Effector memory CD8-positive, alpha-beta T cell (primary cell): ENCODE results near the gene DCP1A.
"Not testable (repeated sequence)": the region's sequence is repeated elsewhere in the genome, so short reads cannot be mapped to it uniquely, and the experiment has no call there.

ENCODE experiments used
- ATAC-seq: fragments of 150-1000 bp; cut with Tn5 transposase; replicated peaks from 2 replicates; pipeline ENCODE4 v1.10.0; 2021; ENCODE audit warnings: mild to moderate bottlenecking, moderate library complexity
- DNase-seq, 3 experiments: peaks; one replicate each; pipeline ENCODE4 v3.0.0; 2021
- H3K27ac Mint-ChIP-seq, 2 donors: one replicate each; pipeline ENCODE4 v1.8.0; 2022; ENCODE audit warnings: mild to moderate bottlenecking in 2 of 2, mixed read lengths in 2 of 2, moderate library complexity in 2 of 2
- H3K27me3 Mint-ChIP-seq, 2 donors: one replicate each; pipeline ENCODE4 v1.8.0; 2022; ENCODE audit warnings: mixed read lengths in 2 of 2
- H3K36me3 Mint-ChIP-seq: one replicate; pipeline ENCODE4 v1.8.0; 2022; ENCODE audit warnings: mild to moderate bottlenecking, moderate library complexity, mixed read lengths; ENCODE audit not compliant: insufficient read depth
- H3K4me1 Mint-ChIP-seq, 2 donors: one replicate each; pipeline ENCODE4 v1.8.0; 2022; ENCODE audit warnings: low read depth in 2 of 2, mixed read lengths in 2 of 2
- H3K4me3 Mint-ChIP-seq, 2 donors: one replicate each; pipeline ENCODE4 v1.8.0; 2022; ENCODE audit warnings: mild to moderate bottlenecking in 2 of 2, mixed read lengths in 2 of 2, moderate library complexity in 2 of 2
- H3K9me3 Mint-ChIP-seq, 2 donors: one replicate each; pipeline ENCODE4 v1.8.0; 2022; ENCODE audit warnings: mixed read lengths in 2 of 2

The DCP1A gene

GRCh38 chr3:53255775-53256703 is 91.3 kb downstream of the DCP1A start, which contains the start of gene TKT:
Gene TKT (minus strand): TSS chr3:53256022. CDS start chr3:53255942, 80 bp downstream.
- ATAC-seq (peak; percentile 78), DNase-seq (peak; percentile 65 to 72 (median 65))
- Mint-ChIP-seq H3K36me3 (peaks cover 3% of the 10 kb centered on the region), H3K4me3 (peak within 1 kb of the TSS; percentile 89 to 92), H3K4me1 (peaks cover 27 to 34% of the 10 kb centered on the region in 2 donors), H3K27me3 (no peaks in the 10 kb centered on the region), H3K9me3 (no peaks in the 10 kb centered on the region), H3K27ac (peak within 1 kb of the TSS; percentile 75 to 89)

- peaks cover 3% of the 10 kb centered on the region for H3K36me3 Mint-ChIP-seq
- H3K27me3 Mint-ChIP-seq, result no peaks in the 10 kb centered on the region
- peak overlapping the region; percentile 89 to 92 for H3K4me3 Mint-ChIP-seq
- H3K27ac Mint-ChIP-seq, result peak overlapping the region; percentile 75 to 89
- no peaks in the 10 kb centered on the region for H3K9me3 Mint-ChIP-seq
- DNase-seq (peak in 2 of 3 experiments; percentile 20 to 30), ATAC-seq (peak; percentile 65)
- peaks cover 30 to 34% of the 10 kb centered on the region in 2 donors for H3K4me1 Mint-ChIP-seq
Measured at GRCh38 chr3:53255423-53255774, 91.9 kb downstream of the DCP1A start.

GRCh38 chr3:53254509-53255422 is 92.6 kb downstream of the DCP1A start:
- peak; percentile 25 to 40 (median 33) for DNase-seq
- peak overlapping the region; percentile 75 to 89 for H3K27ac Mint-ChIP-seq
- peaks cover 3% of the 10 kb centered on the region for H3K36me3 Mint-ChIP-seq
- H3K27me3 Mint-ChIP-seq, result no peaks in the 10 kb centered on the region
- peaks cover 30 to 37% of the 10 kb centered on the region in 2 donors for H3K4me1 Mint-ChIP-seq
- H3K4me3 Mint-ChIP-seq, result peak overlapping the region; percentile 89 to 92
- ATAC-seq, result peak; percentile 53
- H3K9me3 Mint-ChIP-seq, result no peaks in the 10 kb centered on the region

DNA sequence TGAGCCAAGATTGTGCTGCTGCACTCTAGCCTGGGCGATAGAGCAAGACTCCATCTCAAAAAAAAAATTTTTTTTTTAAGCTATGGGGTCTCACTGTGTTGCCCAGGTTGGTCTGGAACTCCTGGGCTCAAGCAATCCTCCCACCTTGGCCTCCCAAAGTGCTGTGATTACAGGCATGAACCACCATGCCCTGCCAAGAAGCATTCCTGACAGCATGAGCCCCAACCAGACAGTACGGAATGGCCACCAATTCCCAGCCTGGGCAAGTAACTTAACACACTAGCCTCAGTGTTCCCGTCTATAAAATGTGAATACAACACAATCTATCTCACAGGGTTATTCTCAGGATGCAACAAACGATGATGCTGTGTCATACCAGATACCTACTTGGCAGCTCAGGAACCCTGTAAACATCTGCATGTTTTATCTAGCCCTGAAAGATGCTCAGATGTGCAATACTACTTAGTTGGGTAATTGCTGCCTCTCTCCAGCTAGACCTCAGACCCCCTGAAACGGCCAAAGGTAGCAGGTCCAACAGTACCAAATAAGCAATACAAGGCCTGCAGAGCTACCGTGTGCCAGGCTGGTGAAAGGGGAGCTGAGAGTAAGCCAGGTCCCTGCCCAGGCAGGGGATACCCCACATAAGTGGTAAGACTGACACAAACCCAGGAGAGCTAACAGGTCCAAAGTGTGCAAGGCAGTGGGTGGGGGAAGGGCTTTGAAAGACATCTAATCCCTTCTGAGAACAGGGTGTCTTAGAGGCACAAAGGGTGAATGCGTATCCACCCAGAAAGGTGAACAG is 93.4 kb downstream of the DCP1A start:
- Mint-ChIP-seq H3K36me3 (peaks cover 3% of the 10 kb centered on the region), H3K9me3 (no peaks in the 10 kb centered on the region), H3K4me3 (peak overlapping the region; percentile 89 to 92), H3K27ac (peak overlapping the region in 1 of 2 donors; percentile 89), H3K27me3 (no peaks in the 10 kb centered on the region), H3K4me1 (peaks cover 30 to 42% of the 10 kb centered on the region in 2 donors)
- ATAC-seq, result no peak
- no peak for DNase-seq

GRCh38 chr3:53252947-53253322 is 94.4 kb downstream of the DCP1A start:
- Mint-ChIP-seq H3K4me1 (peaks cover 32 to 47% of the 10 kb centered on the region in 2 donors), H3K4me3 (peak overlapping the region; percentile 15 to 29)
- H3K27me3 Mint-ChIP-seq, ATAC-seq, DNase-seq, H3K27ac Mint-ChIP-seq, H3K36me3 Mint-ChIP-seq, H3K9me3 Mint-ChIP-seq: not testable (repeated sequence)

GRCh38 chr3:53252096-53252946 is 95.0 kb downstream of the DCP1A start:
- Mint-ChIP-seq H3K27ac (peak overlapping the region in 1 of 2 donors; percentile 57), H3K9me3 (no peaks in the 10 kb centered on the region), H3K4me1 (peaks cover 37 to 52% of the 10 kb centered on the region in 2 donors), H3K4me3 (peak overlapping the region; percentile 15 to 29), H3K27me3 (no peaks in the 10 kb centered on the region), H3K36me3 (peaks cover 3% of the 10 kb centered on the region)
- ATAC-seq, result no peak
- no peak for DNase-seq

- Mint-ChIP-seq H3K4me1 (peaks cover 38 to 55% of the 10 kb centered on the region in 2 donors), H3K27me3 (no peaks in the 10 kb centered on the region), H3K4me3 (no peak overlapping the region), H3K36me3 (peaks cover 8% of the 10 kb centered on the region), H3K27ac (peak overlapping the region in 1 of 2 donors; percentile 57), H3K9me3 (no peaks in the 10 kb centered on the region)
- ATAC-seq, result no peak
- DNase-seq, result no peak
Measured at GRCh38 chr3:53250881-53251605, 96.3 kb downstream of the DCP1A start.

DNA sequence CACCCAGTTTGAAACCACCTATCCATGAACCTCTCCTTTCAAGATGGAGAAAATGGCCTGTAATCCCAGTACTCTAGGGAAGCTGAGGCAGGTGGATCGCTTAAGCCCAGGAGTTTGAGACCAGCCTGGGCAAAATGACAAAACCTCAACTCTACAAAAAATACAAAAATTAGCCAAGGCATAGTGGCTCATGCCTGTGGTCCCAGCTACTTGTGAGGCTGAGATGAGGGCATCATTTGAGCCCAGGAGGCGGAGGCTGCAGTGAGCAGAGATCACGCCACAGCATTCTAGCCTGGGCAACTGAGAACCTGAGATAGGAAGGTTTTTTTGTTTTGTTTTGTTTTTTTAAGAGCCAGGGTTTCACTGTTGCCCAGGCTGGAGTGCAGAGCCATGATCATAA is 96.9 kb downstream of the DCP1A start:
- ATAC-seq (no peak), DNase-seq (no peak)
- Mint-ChIP-seq H3K4me1 (peaks cover 41 to 56% of the 10 kb centered on the region in 2 donors), H3K9me3 (no peaks in the 10 kb centered on the region), H3K36me3 (peaks cover 8% of the 10 kb centered on the region), H3K4me3 (no peak overlapping the region), H3K27me3 (no peaks in the 10 kb centered on the region), H3K27ac (peak overlapping the region in 1 of 2 donors; percentile 23)

- no peak for ATAC-seq
- Mint-ChIP-seq H3K27ac (peak overlapping the region in 1 of 2 donors; percentile 59), H3K36me3 (peaks cover 12% of the 10 kb centered on the region), H3K4me1 (peaks cover 33 to 45% of the 10 kb centered on the region in 2 donors), H3K27me3 (no peaks in the 10 kb centered on the region), H3K4me3 (no peak overlapping the region), H3K9me3 (no peaks in the 10 kb centered on the region)
- DNase-seq, result no peak
Measured at GRCh38 chr3:53248161-53248560, 99.2 kb downstream of the DCP1A start.

DNA sequence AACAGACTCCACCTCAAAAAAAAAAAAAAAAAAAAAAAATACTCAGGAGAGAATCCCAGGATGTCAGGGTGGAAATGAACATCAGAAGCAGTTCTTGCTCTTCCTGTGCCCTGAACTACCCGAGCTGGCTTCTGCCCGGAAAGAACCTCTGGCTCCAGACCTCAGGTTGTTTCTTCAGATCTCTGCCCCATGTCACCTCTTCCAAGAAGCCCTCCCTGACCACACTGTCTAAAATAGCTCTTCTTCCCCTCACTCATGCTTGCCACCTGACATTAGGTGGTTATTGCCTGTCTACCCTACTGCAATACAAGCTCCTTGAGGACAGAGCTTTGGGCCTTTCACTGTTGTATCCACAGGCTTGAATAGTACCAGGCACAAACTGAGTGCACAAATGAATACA is 99.7 kb downstream of the DCP1A start:
- ATAC-seq (no peak), DNase-seq (no peak)
- H3K36me3 Mint-ChIP-seq, result peaks cover 12% of the 10 kb centered on the region
- H3K27ac Mint-ChIP-seq, result peak overlapping the region in 1 of 2 donors; percentile 59
- no peaks in the 10 kb centered on the region for H3K9me3 Mint-ChIP-seq
- H3K27me3 Mint-ChIP-seq, result no peaks in the 10 kb centered on the region
- H3K4me3 Mint-ChIP-seq, result no peak overlapping the region
- peaks cover 30 to 42% of the 10 kb centered on the region in 2 donors for H3K4me1 Mint-ChIP-seq

- Mint-ChIP-seq H3K4me1 (peaks cover 17 to 22% of the 10 kb centered on the region in 2 donors), H3K9me3 (no peaks in the 10 kb centered on the region), H3K36me3 (peaks cover 9% of the 10 kb centered on the region), H3K27ac (peak overlapping the region; percentile 57 to 82), H3K4me3 (no peak overlapping the region), H3K27me3 (no peaks in the 10 kb centered on the region)
- no peak for ATAC-seq
- no peak for DNase-seq
Measured at GRCh38 chr3:53244271-53244670, 103.1 kb downstream of the DCP1A start.
